Esophagus squamous epithelium (tissue), 5 donors: Measurements from ENCODE around the gene BIN1. TPM values are rescaled to one million over a fixed set of nuclear protein-coding genes. Genes with fewer than 3 reads are reported as not detected.

Experiments used
- DNase-seq: peaks from one replicate; lab custom pipeline; 2025; lab: John Stamatoyannopoulos, UW
- H3K27ac ChIP-seq, 4 donors: fragments of 200-600 bp; sonication (generic); one replicate each; pipeline ENCODE4 v1.5.1; 2016 to 2019; ENCODE audit warnings: mild to moderate bottlenecking in 1 of 4
- H3K27me3 ChIP-seq, 4 donors: fragments of 200-600 bp; sonication (generic); 1 replicate in 3 of 4; 2 replicates in 1 of 4; pipeline versions ENCODE4 v1.5.1 to v1.6.0; 2017 to 2021; ENCODE audit warnings: antibody characterized with exemption in 1 of 4
- H3K36me3 ChIP-seq, 3 donors: fragments of 200-600 bp; sonication (generic); one replicate each; pipeline ENCODE4 v1.5.1; 2016 to 2019
- H3K4me1 ChIP-seq, 3 donors: fragments of 200-600 bp; sonication (generic); one replicate each; pipeline ENCODE4 v1.5.1; 2017 to 2019
- H3K4me3 ChIP-seq, 4 donors: fragments of 200-600 bp; sonication (generic); 1 replicate in 3 of 4; 2 replicates in 1 of 4; pipeline ENCODE4 v1.5.1; 2016 to 2019; ENCODE audit warnings: mild to moderate bottlenecking in 2 of 4, moderate library complexity in 1 of 4
- H3K9me3 ChIP-seq, 3 donors: fragments of 200-600 bp; sonication (generic); one replicate each; pipeline ENCODE4 v1.5.1; 2016 to 2019
- CTCF ChIP-seq, 6 experiments: fragments of 450-650 bp in 4 of 6; fragments of 200-600 bp in 2 of 6; sonication (generic) in 2 of 6; IDR thresholded peaks; one replicate each; pipeline ENCODE4 v1.5.1; 2016 to 2019; ENCODE audit warnings: antibody characterized with exemption in 6 of 6, mild to moderate bottlenecking in 4 of 6, moderate library complexity in 4 of 6
- POLR2A ChIP-seq, 4 donors: fragments of 450-650 bp; IDR thresholded peaks; one replicate each; pipeline ENCODE4 v1.6.1; 2017; ENCODE audit warnings: antibody characterized with exemption in 4 of 4, mild to moderate bottlenecking in 4 of 4, moderate library complexity in 3 of 4
- WGBS, 2 donors: methylation state at CpG; one replicate each; pipeline ENCODE4 v1.1.5; 2018; 5-methylcytosine and 5-hydroxymethylcytosine counted together
- intact Hi-C: fragments of 100-400 bp; cut with DNase I; formaldehyde crosslinking; loops from one replicate; pipeline ENCODE4 v1.15.0; 2022
- total RNA-seq, 4 donors: library from RNA; depleted of rRNA; stranded (reverse); fragments of >200 nt; gene quantifications; one replicate each; pipeline ENCODE4 v1.1.0, GENCODE V29; 2016
- donor health status: DM: yes; HTN: yes; CAD: no.

The BIN1 gene
- total RNA-seq, 4 donors from 2014 or later, result 10.8 to 23.3 (median 15.5) TPM

GRCh38 chr2:127088706-127089105, 18.2 kb downstream of the BIN1 start:
- Histone ChIP-seq H3K36me3 (no peaks in the 10 kb centered on the region), H3K9me3 (no peaks in the 10 kb centered on the region), H3K27ac (peak overlapping the region in 2 of 4 donors; percentile 13 to 91), H3K4me3 (no peak overlapping the region), H3K4me1 (peaks cover 31 to 61% (median 36%) of the 10 kb centered on the region in 3 donors), H3K27me3 (no peaks in the 10 kb centered on the region)
- DNase-seq, result no peak
- TF ChIP-seq POLR2A (IDR thresholded peaks at IDR 0.05), result no peak
- TF ChIP-seq CTCF (IDR thresholded peaks at IDR 0.05), result no peak
- intact Hi-C loops, result no loop called here
- WGBS, 2 donors, result 76 to 84% methylated on average over 6 of the region's 6 CpGs

- Histone ChIP-seq H3K4me1 (peaks cover 31 to 63% (median 41%) of the 10 kb centered on the region in 3 donors), H3K27ac (peak overlapping the region; percentile 24 to 91 (median 76)), H3K4me3 (peak overlapping the region in 1 of 4 donors; percentile 51)
Measured at GRCh38 chr2:127087791-127088495, 19.0 kb downstream of the BIN1 start.

GRCh38 chr2:127086990-127087790, 19.8 kb downstream of the BIN1 start:
- peak overlapping the region; percentile 36 to 91 (median 76) for H3K27ac ChIP-seq
- H3K4me3 ChIP-seq, result peak overlapping the region in 3 of 4 donors; percentile 3 to 51 (median 15)
- DNase-seq, result no peak
- intact Hi-C loops, result no loop called here
- H3K9me3 ChIP-seq, result no peaks in the 10 kb centered on the region
- TF ChIP-seq POLR2A (IDR thresholded peaks at IDR 0.05), result no peak
- TF ChIP-seq CTCF (IDR thresholded peaks at IDR 0.05), result no peak
- H3K36me3 ChIP-seq, result no peaks in the 10 kb centered on the region
- no peaks in the 10 kb centered on the region for H3K27me3 ChIP-seq
- peaks cover 34 to 63% (median 49%) of the 10 kb centered on the region in 3 donors for H3K4me1 ChIP-seq
- 48 to 70% methylated on average over 12 to 13 of the region's 24 CpGs for WGBS, 2 donors

More at GRCh38 chr2:127087791-127088495, 19.0 kb downstream of the BIN1 start:
- Histone ChIP-seq H3K27me3 (no peaks in the 10 kb centered on the region), H3K9me3 (no peaks in the 10 kb centered on the region), H3K36me3 (no peaks in the 10 kb centered on the region)
- intact Hi-C loops, result no loop called here
- DNase-seq, result no peak
- TF ChIP-seq POLR2A (IDR thresholded peaks at IDR 0.05) (no peak), CTCF (IDR thresholded peaks at IDR 0.05) (no peak)
- 42 to 82% methylated on average over 5 to 6 of the region's 13 CpGs for WGBS, 2 donors

GRCh38 chr2:127085317-127085681, 21.7 kb downstream of the BIN1 start:
- intact Hi-C loops, result no loop called here
- Histone ChIP-seq H3K27ac (peak overlapping the region; percentile 70 to 92 (median 76)), H3K4me1 (peaks cover 37 to 82% (median 59%) of the 10 kb centered on the region in 3 donors), H3K9me3 (no peaks in the 10 kb centered on the region), H3K36me3 (no peaks in the 10 kb centered on the region), H3K27me3 (no peaks in the 10 kb centered on the region), H3K4me3 (no peak overlapping the region)
- 15 to 34% methylated on average over 4 to 8 of the region's 9 CpGs for WGBS, 2 donors
- TF ChIP-seq POLR2A (IDR thresholded peaks at IDR 0.05) (no peak), CTCF (IDR thresholded peaks at IDR 0.05) (no peak)
- DNase-seq, result no peak
